K562 (cell line): Measurements from ENCODE around the gene GSDME. TPM values are rescaled to one million over a fixed set of nuclear protein-coding genes. Genes with fewer than 3 reads are reported as not detected.

Source experiments
- ATAC-seq: fragments of 200-7000 bp; cut with Tn5 transposase; 3 replicates; pipeline ENCODE4 v1.9.1; 2020; ENCODE audit warnings: moderate library complexity
- BruUV-seq: library from RNA; stranded (reverse); fragments of 400-500 nt; replicated peaks from 2 replicates; lab custom pipeline; 2021; lab: Mats Ljungman, UMichigan
- CTCF ChIA-PET: fragments of 300-600 bp; formaldehyde crosslinking; extraction: SDS; loops from one replicate; lab custom pipeline; 2021; ENCODE audit warnings: low intra/inter-chr PET ratio; lab: Yijun Ruan, JAX
- POLR2A ChIA-PET: fragments of 300-600, 350-650 bp; sonication (Branson Sonifier 250); formaldehyde crosslinking; extraction: SDS; loops from one replicate; lab custom pipeline; 2021; ENCODE audit warnings: antibody characterized with exemption, inconsistent platforms; lab: Yijun Ruan, JAX
- DNase-seq, 4 experiments: peaks; one replicate each; pipeline versions ENCODE4 v3.0.0 to v3.0.0-alpha.2; 2011 to 2018; ENCODE audit warnings: low spot score in 3 of 4, mixed read lengths in 3 of 4; ENCODE audit errors: extremely low read depth in 1 of 4
- FAIRE-seq: peaks from 2 replicates; lab custom pipeline; 2011; peaks lifted over from hg19 to GRCh38; lab: Jason Lieb, UNC
- H2AFZ ChIP-seq: 2 replicates; pipeline ENCODE4 v1.6.0; 2011; ENCODE audit warnings: low read depth, low read length, control low read depth, inconsistent platforms
- H3K27ac ChIP-seq: fragments of 200-600 bp; 3 replicates; pipeline ENCODE4 v1.8.0; 2011; ENCODE audit warnings: low read depth, mild to moderate bottlenecking, control low read depth, inconsistent platforms, low read length, moderate library complexity, mixed read lengths; ENCODE audit errors: extremely low read depth
- H3K27me3 ChIP-seq, 2 experiments: fragments of 300-600 bp in 1 of 2; 2 replicates in 1 of 2; 3 replicates in 1 of 2; pipeline versions ENCODE4 v1.6.0 to v1.8.0; 2011; ENCODE audit warnings: inconsistent platforms in 2 of 2, low read length in 2 of 2, mild to moderate bottlenecking in 1 of 2, mixed read lengths in 1 of 2, moderate library complexity in 1 of 2; ENCODE audit not compliant: control insufficient read depth in 2 of 2, insufficient read depth in 2 of 2
- H3K36me3 ChIP-seq: fragments of 300-600 bp; 3 replicates; pipeline ENCODE4 v1.8.0; 2011; ENCODE audit warnings: mild to moderate bottlenecking, low read length, inconsistent platforms; ENCODE audit not compliant: control insufficient read depth, insufficient read depth
- H3K4me1 ChIP-seq, 2 experiments: fragments of 200-600 bp in 1 of 2; replicated peaks in 1 of 2; 2 replicates in 1 of 2; 3 replicates in 1 of 2; pipeline versions ENCODE4 v1.5.1 to v1.8.0; 2011; ENCODE audit warnings: inconsistent platforms in 2 of 2, low read length in 2 of 2, mild to moderate bottlenecking in 1 of 2, mixed read lengths in 1 of 2, moderate library complexity in 1 of 2; ENCODE audit not compliant: control insufficient read depth in 2 of 2, insufficient read depth in 2 of 2
- H3K4me2 ChIP-seq: 2 replicates; pipeline ENCODE4 v1.6.1; 2011; ENCODE audit warnings: low read length, control low read depth, inconsistent platforms, mixed read lengths; ENCODE audit not compliant: insufficient read depth
- H3K4me3 ChIP-seq: fragments of 200-600 bp; sonication (generic), shearing (Covaris generic); 2 replicates; pipeline ENCODE4 v1.5.1; 2016; ENCODE audit warnings: control low read depth, inconsistent platforms
- H3K79me2 ChIP-seq: fragments of 200-600 bp; 3 replicates; pipeline ENCODE4 v1.8.0; 2011; ENCODE audit warnings: low read length, inconsistent platforms; ENCODE audit not compliant: control insufficient read depth, insufficient read depth
- H3K9ac ChIP-seq, 2 experiments: 2 replicates each; pipeline versions ENCODE4 v1.6.0 to v1.6.1; 2011; ENCODE audit warnings: low read depth in 2 of 2, low read length in 2 of 2, control low read depth in 1 of 2, inconsistent platforms in 1 of 2, mild to moderate bottlenecking in 1 of 2, mixed read lengths in 1 of 2; ENCODE audit not compliant: insufficient read depth in 1 of 2
- H3K9me1 ChIP-seq: one replicate; pipeline ENCODE4 v1.6.0; 2011; ENCODE audit warnings: inconsistent platforms, mild to moderate bottlenecking, low read length, moderate library complexity; ENCODE audit not compliant: control insufficient read depth, insufficient read depth
- H3K9me3 ChIP-seq: replicated peaks from 2 replicates; pipeline ENCODE4 v1.5.1; 2011; ENCODE audit warnings: low read depth, low read length, inconsistent platforms; ENCODE audit not compliant: control insufficient read depth, insufficient read depth
- H4K20me1 ChIP-seq: replicated peaks from 2 replicates; pipeline ENCODE4 v1.6.1; 2011; ENCODE audit warnings: low read length, inconsistent platforms, mixed read lengths; ENCODE audit not compliant: control insufficient read depth, insufficient read depth
- CTBP1 ChIP-seq: fragments of 450-650 bp; IDR thresholded peaks from 2 replicates; pipeline ENCODE4 v1.6.1; 2016; ENCODE audit warnings: borderline replicate concordance
- HCFC1 ChIP-seq: IDR thresholded peaks from 2 replicates; pipeline ENCODE4 v1.6.1; 2012; ENCODE audit warnings: low read depth, low read length, improper control_type of control experiment
- HNRNPL ChIP-seq: fragments of 200-400 bp; formaldehyde crosslinking; IDR thresholded peaks from 2 replicates; pipeline ENCODE4 v1.6.1; 2017; ENCODE audit warnings: low read depth, mild to moderate bottlenecking, low read length
- STAG1 ChIP-seq: sonication (generic); formaldehyde crosslinking; IDR thresholded peaks from 2 replicates; pipeline ENCODE4 v1.5.0; 2020; ENCODE audit warnings: missing genetic modification reagents, borderline replicate concordance
- ZC3H8 ChIP-seq: fragments of 450-650 bp; IDR thresholded peaks from 2 replicates; pipeline ENCODE4 v1.6.1; 2017
- WGBS: fragments of 100-300 bp; shearing (Covaris generic); methylation state at CpG from one replicate; pipeline ENCODE4 v1.1.6; 2016; ENCODE audit warnings: low coverage, mixed read lengths; ENCODE audit not compliant: insufficient coverage; ENCODE audit errors: missing lambda C conversion rate; 5-methylcytosine and 5-hydroxymethylcytosine counted together
- in situ Hi-C: fragments of 300-500 bp; cut with MboI; formaldehyde crosslinking; loops from 4 replicates; pipeline ENCODE4 v1.15.0; 2018; ENCODE audit warnings: inconsistent platforms, mixed read lengths
- intact Hi-C: fragments of 100-400 bp; cut with micrococcal nuclease; formaldehyde crosslinking; loops from 2 replicates; pipeline ENCODE4 v1.14.2; 2022
- polyA plus RNA-seq, 8 experiments: library from polyadenylated mRNA; depleted of rRNA in 4 of 8; stranded (reverse) in 5 of 8; unstranded in 3 of 8; fragments of >200 nt; fragmentation: Nextera tagmentation in 2 of 8; fragmentation: Illumina TruSeq in 1 of 8; extraction: Ambion mirVana in 2 of 8; extraction: Trizol in 1 of 8; gene quantifications; 2 replicates each; pipeline versions ENCODE4 v1.2.1 to v1.2.3, GENCODE V29; 2011 to 2014; ENCODE audit warnings: inconsistent platforms in 1 of 8, missing spikeins in 1 of 8
- total RNA-seq, 7 experiments: library from RNA; depleted of rRNA in 6 of 7; stranded (reverse); fragments of >200 nt in 6 of 7; fragmentation: Illumina TruSeq in 2 of 7; extraction: Trizol in 2 of 7; gene quantifications; 2 replicates each; pipeline versions ENCODE4 v1.2.1 to v1.2.3, GENCODE V29; 2011 to 2021; ENCODE audit warnings: low replicate concordance in 1 of 7
- TF ChIP-seq, protein P1 (sequence below): sonication (generic); formaldehyde crosslinking; IDR thresholded peaks from 2 replicates; pipeline ENCODE4 v1.4.0; 2020; ENCODE audit warnings: mild to moderate bottlenecking, missing genetic modification reagents

Gene GSDME
- total and polyA plus RNA-seq, 9 of the 15 experiments (the other 6 are each of a cell fraction or from before 2014, with no cell fraction given) = 0.37 to 1.9 (median 0.62) TPM

DNA sequence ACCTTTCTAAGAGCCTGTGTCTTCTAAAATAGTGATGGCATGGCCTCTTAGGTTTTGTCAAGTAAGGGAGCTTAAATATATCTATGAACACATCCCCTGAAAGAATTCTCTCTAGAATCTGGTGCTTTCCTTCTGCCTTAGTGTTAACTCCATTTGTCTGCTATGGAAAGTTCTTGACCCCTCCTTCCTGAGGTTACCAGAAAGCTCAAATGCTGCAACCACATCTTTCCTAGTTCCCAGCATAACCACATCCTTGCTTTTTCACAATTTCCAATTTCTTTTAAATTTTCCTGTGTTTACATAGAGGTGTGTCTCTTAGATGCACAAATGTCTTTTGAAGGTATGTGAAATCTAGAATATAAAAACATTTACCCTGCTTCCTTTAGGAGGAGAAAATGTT lies 16.4 kb upstream of the GSDME start:
- Histone ChIP-seq H3K36me3 (no peaks in the 10 kb centered on the region), H3K27me3 (no peaks in the 10 kb centered on the region), H4K20me1 (no peaks in the 10 kb centered on the region), H3K4me1 (peaks cover 0 to 5% of the 10 kb centered on the region in 2 experiments; a peak in 4 of 5 replicates), H3K9ac (no peak overlapping the region), H3K9me1 (no peaks in the 10 kb centered on the region), H3K4me2 (no peak overlapping the region), H3K9me3 (no peaks in the 10 kb centered on the region; the same call in 1 of the 2 replicates), H2AFZ (no peak overlapping the region), H3K79me2 (no peaks in the 10 kb centered on the region), H3K27ac (no peak overlapping the region), H3K4me3 (no peak overlapping the region)
- no peak for TF ChIP-seq STAG1 (CRISPR knock-in tag)
- ATAC-seq = no peak
- FAIRE-seq = no peak
- intact Hi-C loops (no loop called here), in situ Hi-C loops (no loop called here)
- CTCF ChIA-PET = no interaction called here
- no TSS peak for BruUV-seq
- POLR2A ChIA-PET = no interaction called here
- DNase-seq = no peak

DNA sequence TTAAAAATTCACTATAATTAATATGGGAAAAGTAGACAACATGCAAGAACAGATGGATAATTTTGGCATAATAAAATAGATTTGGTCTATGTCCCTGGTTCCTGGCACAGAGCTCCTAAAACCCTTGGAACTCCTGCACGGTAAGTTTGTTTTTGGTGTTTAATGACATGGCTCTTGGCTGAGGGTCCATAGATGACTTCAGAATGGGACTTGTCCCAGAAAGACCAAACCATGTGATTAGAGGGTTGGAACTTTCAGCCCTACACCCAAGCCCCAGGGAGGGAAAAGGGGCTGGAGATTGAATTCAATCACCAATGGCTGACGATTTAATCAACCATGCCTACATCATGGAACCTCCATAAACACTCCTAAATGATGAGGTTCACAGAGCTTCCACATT lies 12.6 kb upstream of the GSDME start:
- no peak for DNase-seq
- POLR2A ChIA-PET = interaction anchor here (1.1 to 2.5 kb wide), 2 partner anchors 9 to 11 kb away, joined by 5 to 18 read pairs; no protein-coding TSS in a partner anchor
- in situ Hi-C loops (no loop called here), intact Hi-C loops (no loop called here)
- no peak for FAIRE-seq
- CTCF ChIA-PET = no interaction called here
- no TSS peak for BruUV-seq
- no peaks in the 10 kb centered on the region for H3K9me1 ChIP-seq
- H2AFZ ChIP-seq = no peak overlapping the region
- no peaks in the 10 kb centered on the region for H3K36me3 ChIP-seq
- H3K79me2 ChIP-seq = no peaks in the 10 kb centered on the region
- no peak for ATAC-seq
- H3K9me3 ChIP-seq = no peaks in the 10 kb centered on the region; the same call in 1 of the 2 replicates
- no peaks in the 10 kb centered on the region for H4K20me1 ChIP-seq
- H3K9ac ChIP-seq = no peak overlapping the region
- H3K4me2 ChIP-seq = no peak overlapping the region
- 22% methylated on average over 2 of the region's 2 CpGs for WGBS
- H3K27me3 ChIP-seq = no peaks in the 10 kb centered on the region
- no peak overlapping the region for H3K27ac ChIP-seq
- TF ChIP-seq HNRNPL (no peak), HCFC1 (no peak), ZC3H8 (no peak), CTBP1 (no peak)
- TF ChIP-seq, protein P1, sequence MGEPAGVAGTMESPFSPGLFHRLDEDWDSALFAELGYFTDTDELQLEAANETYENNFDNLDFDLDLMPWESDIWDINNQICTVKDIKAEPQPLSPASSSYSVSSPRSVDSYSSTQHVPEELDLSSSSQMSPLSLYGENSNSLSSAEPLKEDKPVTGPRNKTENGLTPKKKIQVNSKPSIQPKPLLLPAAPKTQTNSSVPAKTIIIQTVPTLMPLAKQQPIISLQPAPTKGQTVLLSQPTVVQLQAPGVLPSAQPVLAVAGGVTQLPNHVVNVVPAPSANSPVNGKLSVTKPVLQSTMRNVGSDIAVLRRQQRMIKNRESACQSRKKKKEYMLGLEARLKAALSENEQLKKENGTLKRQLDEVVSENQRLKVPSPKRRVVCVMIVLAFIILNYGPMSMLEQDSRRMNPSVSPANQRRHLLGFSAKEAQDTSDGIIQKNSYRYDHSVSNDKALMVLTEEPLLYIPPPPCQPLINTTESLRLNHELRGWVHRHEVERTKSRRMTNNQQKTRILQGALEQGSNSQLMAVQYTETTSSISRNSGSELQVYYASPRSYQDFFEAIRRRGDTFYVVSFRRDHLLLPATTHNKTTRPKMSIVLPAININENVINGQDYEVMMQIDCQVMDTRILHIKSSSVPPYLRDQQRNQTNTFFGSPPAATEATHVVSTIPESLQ = no peak
- H3K4me3 ChIP-seq = no peak overlapping the region
- peaks cover 0 to 10% of the 10 kb centered on the region in 2 experiments; a peak in 3 of 5 replicates for H3K4me1 ChIP-seq
